Testis (tissue), 3 donors: Measurements from ENCODE around the gene COL4A1. TPM values are rescaled to one million over a fixed set of nuclear protein-coding genes. Genes with fewer than 3 reads are reported as not detected.

Experiments used
- DNase-seq: peaks from one replicate; pipeline ENCODE4 v3.0.0-alpha.2; 2019
- H3K27ac ChIP-seq, 2 donors: fragments of 200-600 bp; sonication (generic); one replicate each; pipeline ENCODE4 v1.5.1; 2019
- H3K27me3 ChIP-seq: fragments of 200-600 bp; sonication (generic); one replicate; pipeline ENCODE4 v1.5.1; 2019
- H3K36me3 ChIP-seq: fragments of 200-600 bp; sonication (generic); one replicate; pipeline ENCODE4 v1.5.1; 2017; ENCODE audit warnings: low read depth; ENCODE audit errors: missing control alignments
- H3K4me1 ChIP-seq: fragments of 200-600 bp; sonication (generic); one replicate; pipeline ENCODE4 v1.5.1; 2019
- H3K4me3 ChIP-seq, 2 donors: fragments of 200-600 bp; sonication (generic); one replicate each; pipeline ENCODE4 v1.5.1; 2017 to 2019
- H3K9me3 ChIP-seq: fragments of 200-600 bp; sonication (generic); one replicate; pipeline ENCODE4 v1.5.1; 2017
- CTCF ChIP-seq, 3 experiments: fragments of 450-650 bp in 2 of 3; fragments of 200-600 bp in 1 of 3; sonication (generic) in 1 of 3; IDR thresholded peaks; one replicate each; pipeline ENCODE4 v1.5.1; 2016 to 2019; ENCODE audit warnings: antibody characterized with exemption in 3 of 3, mild to moderate bottlenecking in 2 of 3, moderate library complexity in 1 of 3
- POLR2A ChIP-seq: fragments of 450-650 bp; IDR thresholded peaks from one replicate; pipeline ENCODE4 v1.6.1; 2017; ENCODE audit warnings: antibody characterized with exemption, mild to moderate bottlenecking, moderate library complexity
- WGBS, 2 donors: methylation state at CpG; one replicate each; pipeline ENCODE4 v1.1.5; 2018; 5-methylcytosine and 5-hydroxymethylcytosine counted together
- intact Hi-C: fragments of 100-400 bp; cut with DNase I; formaldehyde crosslinking; loops from one replicate; pipeline ENCODE4 v1.15.1; 2023; ENCODE audit warnings: low total_unique reads
- polyA plus RNA-seq: library from polyadenylated mRNA; stranded (reverse); fragments of 350-450 nt; fragmentation: Illumina TruSeq; extraction: RNeasy Lipid Tissue Mini Kit (QIAGEN cat#74804); gene quantifications from one replicate; pipeline ENCODE4 v1.2.3, GENCODE V29; 2014; ENCODE audit warnings: low read depth, low replicate concordance; ENCODE audit not compliant: insufficient read depth
- total RNA-seq, 2 donors: library from RNA; depleted of rRNA; stranded (reverse); fragments of >200 nt; gene quantifications; one replicate each; pipeline ENCODE4 v1.2.3, GENCODE V29; 2016

The COL4A1 gene
- total and polyA plus RNA-seq, 3 donors from 2014 or later: 35.5 to 43.0 (median 39.0) TPM

GRCh38 chr13:110240352-110240751, 66.6 kb downstream of the COL4A1 start:
- Histone ChIP-seq H3K27ac (no peak overlapping the region), H3K4me3 (no peak overlapping the region), H3K9me3 (no peaks in the 10 kb centered on the region), H3K4me1 (peaks cover 25% of the 10 kb centered on the region), H3K27me3 (no peaks in the 10 kb centered on the region), H3K36me3 (no peaks in the 10 kb centered on the region)
- no peak for DNase-seq
- intact Hi-C loops: no loop called here
- 81 to 84% methylated on average over 7 to 10 of the region's 10 CpGs for WGBS, 2 donors
- no peak for TF ChIP-seq POLR2A
- TF ChIP-seq CTCF (IDR thresholded peaks at IDR 0.05): no peak

- Histone ChIP-seq H3K27ac (no peak overlapping the region), H3K4me1 (peaks cover 25% of the 10 kb centered on the region), H3K9me3 (no peaks in the 10 kb centered on the region), H3K4me3 (no peak overlapping the region), H3K27me3 (no peaks in the 10 kb centered on the region), H3K36me3 (no peaks in the 10 kb centered on the region)
- intact Hi-C loops: no loop called here
- TF ChIP-seq POLR2A (no peak), CTCF (IDR thresholded peaks at IDR 0.05) (no peak)
- WGBS, 2 donors: 65 to 69% methylated on average over 5 of the region's 5 CpGs
- no peak for DNase-seq
These were observed 67.5 kb downstream of the COL4A1 start for GRCh38 chr13:110239280-110240125.

GRCh38 chr13:110238818-110239195, 68.2 kb downstream of the COL4A1 start:
- Histone ChIP-seq H3K27me3 (no peaks in the 10 kb centered on the region), H3K4me1 (peaks cover 30% of the 10 kb centered on the region), H3K27ac (no peak overlapping the region), H3K36me3 (no peaks in the 10 kb centered on the region), H3K9me3 (no peaks in the 10 kb centered on the region), H3K4me3 (no peak overlapping the region)
- DNase-seq: peak; percentile 64
- TF ChIP-seq POLR2A: no peak
- TF ChIP-seq CTCF (IDR thresholded peaks at IDR 0.05): no peak
- intact Hi-C loops: no loop called here
- 45 to 46% methylated on average over 1 of the region's 1 CpG for WGBS, 2 donors

GRCh38 chr13:110237875-110238817, 68.8 kb downstream of the COL4A1 start:
- intact Hi-C loops: no loop called here
- Histone ChIP-seq H3K27ac (no peak overlapping the region), H3K4me3 (no peak overlapping the region), H3K9me3 (no peaks in the 10 kb centered on the region), H3K27me3 (no peaks in the 10 kb centered on the region), H3K4me1 (peaks cover 32% of the 10 kb centered on the region), H3K36me3 (no peaks in the 10 kb centered on the region)
- DNase-seq: no peak
- no peak for TF ChIP-seq POLR2A
- TF ChIP-seq CTCF (IDR thresholded peaks at IDR 0.05): no peak
- WGBS, 2 donors: 53 to 63% methylated on average over 5 of the region's 5 CpGs
